Measurements from ENCODE around the gene BCAR3.

DNA sequence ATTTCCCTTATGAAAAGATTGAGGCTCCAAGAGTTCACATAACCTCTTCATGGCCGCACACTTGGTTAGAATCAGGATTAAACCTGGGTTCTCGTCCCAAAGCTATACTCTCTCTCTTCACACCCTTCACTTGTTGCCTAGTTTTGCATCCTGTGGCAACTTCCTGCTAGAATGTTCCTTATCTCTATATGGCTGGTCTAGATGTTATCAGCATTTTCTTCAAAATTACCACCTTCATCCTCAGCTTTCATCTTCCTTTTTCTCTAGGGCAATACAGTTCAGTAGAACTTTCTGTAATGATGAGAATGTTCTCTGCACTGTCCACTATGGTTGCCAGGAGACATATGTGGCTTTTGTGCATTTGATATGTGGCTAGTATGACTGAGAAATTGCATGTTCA, 31.1 kb upstream of the BCAR3 start:
- TF ChIP-seq, protein P1, sequence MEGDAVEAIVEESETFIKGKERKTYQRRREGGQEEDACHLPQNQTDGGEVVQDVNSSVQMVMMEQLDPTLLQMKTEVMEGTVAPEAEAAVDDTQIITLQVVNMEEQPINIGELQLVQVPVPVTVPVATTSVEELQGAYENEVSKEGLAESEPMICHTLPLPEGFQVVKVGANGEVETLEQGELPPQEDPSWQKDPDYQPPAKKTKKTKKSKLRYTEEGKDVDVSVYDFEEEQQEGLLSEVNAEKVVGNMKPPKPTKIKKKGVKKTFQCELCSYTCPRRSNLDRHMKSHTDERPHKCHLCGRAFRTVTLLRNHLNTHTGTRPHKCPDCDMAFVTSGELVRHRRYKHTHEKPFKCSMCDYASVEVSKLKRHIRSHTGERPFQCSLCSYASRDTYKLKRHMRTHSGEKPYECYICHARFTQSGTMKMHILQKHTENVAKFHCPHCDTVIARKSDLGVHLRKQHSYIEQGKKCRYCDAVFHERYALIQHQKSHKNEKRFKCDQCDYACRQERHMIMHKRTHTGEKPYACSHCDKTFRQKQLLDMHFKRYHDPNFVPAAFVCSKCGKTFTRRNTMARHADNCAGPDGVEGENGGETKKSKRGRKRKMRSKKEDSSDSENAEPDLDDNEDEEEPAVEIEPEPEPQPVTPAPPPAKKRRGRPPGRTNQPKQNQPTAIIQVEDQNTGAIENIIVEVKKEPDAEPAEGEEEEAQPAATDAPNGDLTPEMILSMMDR (IDR thresholded peaks at IDR 0.05): no peak
- TF ChIP-seq POLR2A (IDR thresholded peaks at IDR 0.05): no peak
